ENCODE measurements around the gene RARA. TPM values are rescaled to one million over a fixed set of nuclear protein-coding genes. Genes with fewer than 3 reads are reported as not detected.
"Not testable (repeated sequence)": the region's sequence is repeated elsewhere in the genome, so short reads cannot be mapped to it uniquely, and the experiment has no call there.

The RARA gene
- total RNA-seq, 1 experiment from 2014 or later: 35.1 TPM

GRCh38 chr17:40303708-40304551 is 5.0 kb upstream of the RARA start:
- DNase-seq (ENCODE audit: low read depth, low spot score) (no peak), ATAC-seq (no peak)
- H3K4me1 ChIP-seq (ENCODE audit: control insufficient read depth in 1 of 2, insufficient read depth in 2 of 2, low read length in 2 of 2): peaks cover 16 to 29% of the 10 kb centered on the region in 2 experiments; a peak in 3 of 4 replicates
- BruUV-seq (replicated peaks): no TSS peak
- H3K4me3 ChIP-seq (replicated peaks in 1 of 2; ENCODE audit: low read depth in 1 of 2, low read length in 2 of 2): no peak overlapping the region
- H3K79me2 ChIP-seq (ENCODE audit: insufficient read depth, low read length): peaks cover 19% of the 10 kb centered on the region
- TF ChIP-seq POLR2A (IDR thresholded peaks at IDR 0.05; ENCODE audit: borderline replicate concordance, extremely low read depth, insufficient read depth, insufficient read length) (no peak), JUND (IDR thresholded peaks at IDR 0.05) (no peak)
- ChIA-PET POLR2A (no interaction called here), CTCF (interaction anchor here (1.2 to 10.5 kb wide), 5 partner anchors 8 to 231 kb away, joined by 3 to 107 read pairs (median 6); no protein-coding TSS in a partner anchor), RAD21 (ENCODE audit: low non-redundant PET in 1 of 2, low total read pairs in 2 of 2, uncharacterized antibody in 2 of 2, unreplicated experiment in 2 of 2) (interaction anchor here in 1 of 2 experiments (1.9 kb wide), 1 partner anchor 50 kb away, joined by 11 read pairs; no protein-coding TSS in a partner anchor)
- no peak overlapping the region for H3K9ac ChIP-seq (ENCODE audit: low read length)
- intact Hi-C loops (cut with micrococcal nuclease): loop anchor here (1.0 to 5.0 kb wide), 3 partner anchors 51 to 228 kb away; partner anchors contain the start of gene TOP2A
- peaks cover 11% of the 10 kb centered on the region; the same call in 1 of the 2 replicates for H4K20me1 ChIP-seq (ENCODE audit: insufficient read depth)
- H3K27ac ChIP-seq (ENCODE audit: low read depth, low read length): no peak overlapping the region
- no peaks in the 10 kb centered on the region for H3K9me3 ChIP-seq (ENCODE audit: control insufficient read depth in 1 of 2, insufficient read depth in 1 of 2, low read depth in 1 of 2, low read length in 2 of 2)
- H3K9me2 ChIP-seq (ENCODE audit: insufficient read depth): no peaks in the 10 kb centered on the region
- no peak overlapping the region for H3K4me2 ChIP-seq (ENCODE audit: low read length)
- H3K27me3 ChIP-seq (ENCODE audit: insufficient read depth, low read length): no peaks in the 10 kb centered on the region
- no peak overlapping the region for H2AFZ ChIP-seq (ENCODE audit: low read depth, low read length, poor library complexity, severe bottlenecking)
- H3K36me3 ChIP-seq (ENCODE audit: control insufficient read depth in 1 of 2, insufficient read depth in 2 of 2, low read length in 2 of 2): peaks cover 18 to 47% of the 10 kb centered on the region in 2 experiments

- BruUV-seq (replicated peaks); H3K9me3 ChIP-seq (ENCODE audit: control insufficient read depth in 1 of 2, insufficient read depth in 1 of 2, low read depth in 1 of 2, low read length in 2 of 2); H3K27ac ChIP-seq (ENCODE audit: low read depth, low read length); ATAC-seq; H2AFZ ChIP-seq (ENCODE audit: low read depth, low read length, poor library complexity, severe bottlenecking); H3K4me2 ChIP-seq (ENCODE audit: low read length); RAD21 ChIA-PET (ENCODE audit: low non-redundant PET in 1 of 2, low total read pairs in 2 of 2, uncharacterized antibody in 2 of 2, unreplicated experiment in 2 of 2); H3K9me2 ChIP-seq (ENCODE audit: insufficient read depth); POLR2A ChIA-PET; H3K4me3 ChIP-seq (replicated peaks in 1 of 2; ENCODE audit: low read depth in 1 of 2, low read length in 2 of 2); H3K9ac ChIP-seq (ENCODE audit: low read length); H3K27me3 ChIP-seq (ENCODE audit: insufficient read depth, low read length); DNase-seq (ENCODE audit: low read depth, low spot score): not testable (repeated sequence)
- CTCF ChIA-PET: interaction anchor here (1.3 to 10.5 kb wide), 3 partner anchors 12 to 230 kb away, joined by 3 to 107 read pairs (median 6); no protein-coding TSS in a partner anchor
- Histone ChIP-seq H4K20me1 (ENCODE audit: insufficient read depth) (peaks cover 11% of the 10 kb centered on the region; the same call in 1 of the 2 replicates), H3K79me2 (ENCODE audit: insufficient read depth, low read length) (peaks cover 19% of the 10 kb centered on the region), H3K4me1 (ENCODE audit: control insufficient read depth in 1 of 2, insufficient read depth in 2 of 2, low read length in 2 of 2) (peaks cover 21 to 34% of the 10 kb centered on the region in 2 experiments), H3K36me3 (ENCODE audit: control insufficient read depth in 1 of 2, insufficient read depth in 2 of 2, low read length in 2 of 2) (peaks cover 18 to 41% of the 10 kb centered on the region in 2 experiments)
- intact Hi-C loops (cut with micrococcal nuclease): loop anchor here (5.0 kb wide), 2 partner anchors 113 to 228 kb away; partner anchors contain the start of gene TOP2A
Measured at GRCh38 chr17:40304552-40304863, 4.5 kb upstream of the RARA start.

DNA sequence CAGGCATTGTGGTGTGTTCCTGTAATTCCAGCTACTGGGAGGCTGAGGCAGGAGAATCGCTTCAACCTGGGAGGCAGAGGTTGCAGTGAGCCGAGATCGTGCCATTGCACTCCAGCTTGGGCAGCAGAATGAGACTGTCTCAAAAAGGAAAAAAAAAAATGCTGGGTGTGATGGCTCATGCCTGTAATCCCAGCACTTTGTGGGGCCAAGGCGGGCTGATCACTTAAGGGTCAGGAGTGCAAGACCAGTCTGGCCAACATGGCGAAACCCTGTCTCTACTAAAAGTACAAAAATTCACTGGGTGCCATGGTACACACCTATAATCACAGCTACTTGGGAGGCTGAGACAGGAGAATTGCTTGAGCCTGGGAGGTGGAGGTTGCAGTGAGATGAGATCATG is 4.1 kb upstream of the RARA start:
- ChIA-PET RAD21 (ENCODE audit: low non-redundant PET in 1 of 2, low total read pairs in 2 of 2, uncharacterized antibody in 2 of 2, unreplicated experiment in 2 of 2) (interaction anchor here in 1 of 2 experiments (0.7 kb wide), 1 partner anchor 50 kb away, joined by 4 read pairs; no protein-coding TSS in a partner anchor), CTCF (interaction anchor here (1.3 to 10.5 kb wide), 3 partner anchors 12 to 230 kb away, joined by 3 to 107 read pairs (median 6); no protein-coding TSS in a partner anchor)
- H3K9ac ChIP-seq (ENCODE audit: low read length); H3K27me3 ChIP-seq (ENCODE audit: insufficient read depth, low read length); H2AFZ ChIP-seq (ENCODE audit: low read depth, low read length, poor library complexity, severe bottlenecking); DNase-seq (ENCODE audit: low read depth, low spot score); H3K4me3 ChIP-seq (replicated peaks in 1 of 2; ENCODE audit: low read depth in 1 of 2, low read length in 2 of 2); BruUV-seq (replicated peaks); H3K9me2 ChIP-seq (ENCODE audit: insufficient read depth); ATAC-seq; POLR2A ChIA-PET; H3K4me2 ChIP-seq (ENCODE audit: low read length); H3K27ac ChIP-seq (ENCODE audit: low read depth, low read length); H3K9me3 ChIP-seq (ENCODE audit: control insufficient read depth in 1 of 2, insufficient read depth in 1 of 2, low read depth in 1 of 2, low read length in 2 of 2): not testable (repeated sequence)
- H3K36me3 ChIP-seq (ENCODE audit: control insufficient read depth in 1 of 2, insufficient read depth in 2 of 2, low read length in 2 of 2): peaks cover 18 to 39% of the 10 kb centered on the region in 2 experiments
- peaks cover 19% of the 10 kb centered on the region for H3K79me2 ChIP-seq (ENCODE audit: insufficient read depth, low read length)
- peaks cover 25 to 38% of the 10 kb centered on the region in 2 experiments for H3K4me1 ChIP-seq (ENCODE audit: control insufficient read depth in 1 of 2, insufficient read depth in 2 of 2, low read length in 2 of 2)
- peaks cover 11% of the 10 kb centered on the region; the same call in 1 of the 2 replicates for H4K20me1 ChIP-seq (ENCODE audit: insufficient read depth)
- intact Hi-C loops (cut with micrococcal nuclease): loop anchor here (5.0 kb wide), 2 partner anchors 112 to 227 kb away; partner anchors contain the start of gene TOP2A

Measured in HCT116 (cell line).